ENCODE measurements around the gene SMIM35. TPM values are rescaled to one million over a fixed set of nuclear protein-coding genes. Genes with fewer than 3 reads are reported as not detected.

SMIM35 gene
- total RNA-seq, 1 experiment from 2014 or later = not detected

- no peak for DNase-seq
- H4K91ac ChIP-seq (ENCODE audit: insufficient read length, low read depth, low read length) = no peak overlapping the region
- no peak overlapping the region for H3K56ac ChIP-seq (ENCODE audit: insufficient read length, low read depth, low read length)
- no peak overlapping the region for H3K18ac ChIP-seq (ENCODE audit: insufficient read length, low read depth, low read length)
- peaks cover 21% of the 10 kb centered on the region for H3K27me3 Mint-ChIP-seq (ENCODE audit: low read depth)
- no peak overlapping the region for H2AFZ ChIP-seq (ENCODE audit: low read length)
- H3K9me3 ChIP-seq (ENCODE audit: control insufficient read depth, low read depth, low read length) = no peaks in the 10 kb centered on the region
- H3K4me3 Mint-ChIP-seq = no peak overlapping the region
- no peak overlapping the region for H4K8ac ChIP-seq (replicated peaks; ENCODE audit: insufficient read length, low read depth, low read length)
- H3K4me2 ChIP-seq (ENCODE audit: insufficient read depth, insufficient read length, low read length) = no peak overlapping the region
- H3K9me3 Mint-ChIP-seq = no peaks in the 10 kb centered on the region
- H3K27ac ChIP-seq (ENCODE audit: insufficient read length, low read depth, low read length) = no peak overlapping the region
- no peaks in the 10 kb centered on the region; a peak in 1 of 7 replicates for H3K36me3 Mint-ChIP-seq (ENCODE audit: insufficient read depth in 1 of 3, low read depth in 3 of 3)
- H3K27me3 ChIP-seq (ENCODE audit: insufficient read depth, low read length) = no peaks in the 10 kb centered on the region
- H4K20me1 ChIP-seq (ENCODE audit: control insufficient read depth, insufficient read depth, insufficient read length) = no peaks in the 10 kb centered on the region
- H2BK15ac ChIP-seq (ENCODE audit: low read depth, low read length) = no peak overlapping the region
- no peak overlapping the region for H3T11ph ChIP-seq (ENCODE audit: low read length)
- H3K23me2 ChIP-seq (ENCODE audit: insufficient read length, low read depth, low read length, poor library complexity, severe bottlenecking) = no peaks in the 10 kb centered on the region
- no peak overlapping the region for H2BK120ac ChIP-seq (ENCODE audit: low read depth, low read length, poor library complexity, severe bottlenecking)
- no CpG with 5 or more reads among the region's 13 CpGs for WGBS (ENCODE audit: extremely low coverage, insufficient read length, low lambda C conversion rate)
- peaks cover 19 to 37% of the 10 kb centered on the region in 2 experiments for H3K4me1 Mint-ChIP-seq
- no peak overlapping the region for H3K4ac ChIP-seq (ENCODE audit: low read depth, low read length)
- H2BK5ac ChIP-seq (ENCODE audit: insufficient read length, low read length) = no peak overlapping the region
- TF ChIP-seq CTCF (conservative IDR thresholded peaks at IDR 0.05) = no peak
- no peak overlapping the region for H2AK5ac ChIP-seq (ENCODE audit: insufficient read length, low read length)
- no peak overlapping the region for H2BK20ac ChIP-seq (ENCODE audit: low read depth, low read length, poor library complexity, severe bottlenecking)
- H4K5ac ChIP-seq (ENCODE audit: insufficient read length, low read depth, low read length) = no peak overlapping the region
- H3K9ac ChIP-seq (ENCODE audit: extremely low read depth, insufficient read length, low read length) = no peak overlapping the region
- H2BK12ac ChIP-seq (ENCODE audit: insufficient read length, low read depth, low read length) = no peak overlapping the region
- H3K79me1 ChIP-seq (ENCODE audit: insufficient read depth, low read depth, low read length, poor library complexity, severe bottlenecking) = no peaks in the 10 kb centered on the region
- H3K23ac ChIP-seq (ENCODE audit: insufficient read length, low read depth, low read length) = no peak overlapping the region
- no peaks in the 10 kb centered on the region for H3K79me2 ChIP-seq (ENCODE audit: insufficient read depth, low read length)
- H3K4me1 ChIP-seq (ENCODE audit: insufficient read depth, low read length) = peaks cover 3% of the 10 kb centered on the region; the same call in 1 of the 2 replicates
- no peak overlapping the region for H3K14ac ChIP-seq (ENCODE audit: insufficient read depth, low read length)
- no peak overlapping the region for H3K27ac Mint-ChIP-seq
Observed at GRCh38 chr11:118102721-118103261, 16.0 kb upstream of the SMIM35 start.

All from H9 (cell line).